ENCODE data around the gene DOLK.

GRCh38 chr9:128906741-128907140 is 40.7 kb downstream of the DOLK start:
- TF ChIP-seq CTCF (conservative IDR thresholded peaks at IDR 0.05; ENCODE audit: low read depth, low read length) (no peak), EZH2 (IDR thresholded peaks at IDR 0.05; ENCODE audit: borderline replicate concordance, low read depth, low read length, poor library complexity, severe bottlenecking) (no peak)
